Pancreas (tissue), 10 donors: ENCODE data around the gene TNFRSF14. TPM values are rescaled to one million over a fixed set of nuclear protein-coding genes. Genes with fewer than 3 reads are reported as not detected.

Experiments
- ATAC-seq, 4 donors: fragments of 200-7000 bp; cut with Tn5 transposase; one replicate each; pipeline versions ENCODE4 v1.8.0 to v1.9.1; 2020; ENCODE audit warnings: mild to moderate bottlenecking in 4 of 4, moderate library complexity in 4 of 4
- DNase-seq, 6 donors: peaks; one replicate each; pipeline ENCODE4 v3.0.0-alpha.2; 2020
- FAIRE-seq: peaks from 2 replicates; lab custom pipeline; 2012; peaks lifted over from hg19 to GRCh38; lab: Jason Lieb, UNC
- H3K27ac ChIP-seq, 4 donors: fragments of 200-600 bp; sonication (generic); 1 replicate in 3 of 4; 2 replicates in 1 of 4; pipeline versions ENCODE4 v1.5.0 to v1.8.0; 2020
- H3K27me3 ChIP-seq, 4 donors: fragments of 200-600 bp; one replicate each; pipeline ENCODE4 v1.8.0; 2021
- H3K36me3 ChIP-seq, 3 donors: fragments of 200-600 bp; sonication (generic) in 1 of 3; one replicate each; pipeline versions ENCODE4 v1.5.0 to v1.8.0; 2020 to 2021
- H3K4me1 ChIP-seq, 3 donors: fragments of 200-600 bp; one replicate each; pipeline ENCODE4 v1.8.0; 2021
- H3K4me3 ChIP-seq, 4 donors: fragments of 200-600 bp; sonication (generic) in 2 of 4; one replicate each; pipeline versions ENCODE4 v1.5.0 to v1.8.0; 2020 to 2021
- H3K9me3 ChIP-seq, 4 donors: fragments of 200-600 bp; one replicate each; pipeline ENCODE4 v1.8.0; 2021
- WGBS, 2 donors: extraction: QIAGEN DNeasy Blood & Tissue Kit; methylation state at CpG; one replicate each; pipeline ENCODE4 v1.1.7; 2013; 5-methylcytosine and 5-hydroxymethylcytosine counted together
- intact Hi-C, 3 donors: fragments of 100-400 bp; cut with DNase I; formaldehyde crosslinking; loops; one replicate each; pipeline versions ENCODE4 v1.11.1 to v1.14.2; 2022
- polyA plus RNA-seq, 2 donors: library from polyadenylated mRNA; stranded (reverse); fragments of 200-250 nt; gene quantifications; one replicate each; pipeline ENCODE4 v1.2.3, GENCODE V29; 2013
- total RNA-seq, 6 donors: library from RNA; stranded (reverse); fragmentation: NEBNext Ultra II Directional in 4 of 6; extraction: Animal tissue kit (Norgen Biotek cat#: 25700) in 4 of 6; gene quantifications; one replicate each; pipeline versions ENCODE4 v1.2.1 to v1.2.4, GENCODE V29; 2021 to 2023
- TF ChIP-seq, protein P1 (sequence below), 4 donors: fragments of 200-600 bp; sonication (generic) in 3 of 4; IDR thresholded peaks; one replicate each; pipeline versions ENCODE4 v1.5.0 to v1.8.0; 2021; ENCODE audit warnings: antibody characterized with exemption in 4 of 4
- donor health status: healthy with polysubstance abuse.
- donor health status: DM: no; HTN: no; CAD: no; lungs with moderate emphysema.
- donor health status: DM: no; HTN: no; CAD: no.
- donor health status: control.
- donor health status: control.
- donor health status: Bipolar disorder and iron deficiency.
- donor health status: DM: yes; HTN: yes; CAD: no.
- donor health status: DM: no; HTN: no; CAD: no.
- donor health status: DM: no; HTN: no; CAD: no.
- donor health status: DM: yes; HTN: yes; CAD: no.

Gene TNFRSF14
- total and polyA plus RNA-seq, 8 donors, result 10.3 to 124 (median 24.9) TPM

DNA sequence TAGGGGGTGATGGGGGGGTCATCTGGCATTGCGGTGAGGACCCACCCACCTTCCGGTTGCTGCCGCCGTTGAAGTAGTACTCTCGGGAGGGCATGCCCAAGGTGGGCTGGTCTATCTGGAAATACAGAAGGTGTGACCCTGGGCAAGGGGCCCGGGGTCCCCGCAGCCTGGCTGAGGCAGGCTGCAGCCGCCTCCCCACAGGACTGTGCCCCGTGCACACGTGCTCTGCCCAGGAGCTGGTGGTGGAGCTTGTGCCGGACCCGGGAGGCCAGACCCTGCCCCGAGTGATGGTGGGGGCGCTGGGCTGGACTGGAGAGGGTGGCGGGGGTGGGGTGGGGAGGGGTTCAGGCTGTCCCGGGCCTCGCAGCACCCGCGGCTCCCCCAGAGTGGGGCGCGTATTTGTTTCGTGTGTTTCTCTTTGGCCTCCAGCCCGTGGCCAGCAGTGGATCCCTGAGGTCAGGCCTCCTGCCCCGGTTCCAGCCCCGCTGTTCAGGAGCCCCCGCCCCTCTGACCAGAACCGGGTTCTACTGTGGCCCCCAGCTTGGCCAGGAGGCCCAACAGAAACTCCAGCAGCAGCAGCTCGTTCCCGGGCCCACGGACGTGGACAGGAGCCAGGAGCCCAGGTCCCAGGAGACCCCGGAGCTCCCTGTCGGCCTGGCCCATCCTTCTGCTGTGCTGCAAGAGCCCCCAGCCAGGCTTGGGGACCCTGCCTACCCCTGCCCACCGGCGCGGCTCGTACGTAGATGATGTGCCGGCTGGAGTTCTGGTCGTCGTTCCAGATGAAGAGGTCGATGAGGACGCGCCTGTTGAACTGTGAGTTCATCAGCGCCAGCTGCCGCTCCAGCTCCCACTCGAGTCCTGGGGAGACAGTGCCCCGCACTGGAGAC lies 49.6 kb downstream of the TNFRSF14 start:
- TF ChIP-seq, protein P1, sequence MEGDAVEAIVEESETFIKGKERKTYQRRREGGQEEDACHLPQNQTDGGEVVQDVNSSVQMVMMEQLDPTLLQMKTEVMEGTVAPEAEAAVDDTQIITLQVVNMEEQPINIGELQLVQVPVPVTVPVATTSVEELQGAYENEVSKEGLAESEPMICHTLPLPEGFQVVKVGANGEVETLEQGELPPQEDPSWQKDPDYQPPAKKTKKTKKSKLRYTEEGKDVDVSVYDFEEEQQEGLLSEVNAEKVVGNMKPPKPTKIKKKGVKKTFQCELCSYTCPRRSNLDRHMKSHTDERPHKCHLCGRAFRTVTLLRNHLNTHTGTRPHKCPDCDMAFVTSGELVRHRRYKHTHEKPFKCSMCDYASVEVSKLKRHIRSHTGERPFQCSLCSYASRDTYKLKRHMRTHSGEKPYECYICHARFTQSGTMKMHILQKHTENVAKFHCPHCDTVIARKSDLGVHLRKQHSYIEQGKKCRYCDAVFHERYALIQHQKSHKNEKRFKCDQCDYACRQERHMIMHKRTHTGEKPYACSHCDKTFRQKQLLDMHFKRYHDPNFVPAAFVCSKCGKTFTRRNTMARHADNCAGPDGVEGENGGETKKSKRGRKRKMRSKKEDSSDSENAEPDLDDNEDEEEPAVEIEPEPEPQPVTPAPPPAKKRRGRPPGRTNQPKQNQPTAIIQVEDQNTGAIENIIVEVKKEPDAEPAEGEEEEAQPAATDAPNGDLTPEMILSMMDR (IDR thresholded peaks at IDR 0.05), result no peak
- H3K4me1 ChIP-seq, result no peaks in the 10 kb centered on the region
- no peak overlapping the region for H3K4me3 ChIP-seq
- no peaks in the 10 kb centered on the region for H3K9me3 ChIP-seq
- H3K27ac ChIP-seq, result no peak overlapping the region
- DNase-seq (peak in 1 of 6 donors; percentile 68), FAIRE-seq (no peak), ATAC-seq (no peak)
- no peaks in the 10 kb centered on the region for H3K36me3 ChIP-seq
- intact Hi-C loops, result no loop called here
- no peaks in the 10 kb centered on the region for H3K27me3 ChIP-seq
- 66 to 78% methylated on average over 39 to 48 of the region's 48 CpGs for WGBS, 2 donors

DNA sequence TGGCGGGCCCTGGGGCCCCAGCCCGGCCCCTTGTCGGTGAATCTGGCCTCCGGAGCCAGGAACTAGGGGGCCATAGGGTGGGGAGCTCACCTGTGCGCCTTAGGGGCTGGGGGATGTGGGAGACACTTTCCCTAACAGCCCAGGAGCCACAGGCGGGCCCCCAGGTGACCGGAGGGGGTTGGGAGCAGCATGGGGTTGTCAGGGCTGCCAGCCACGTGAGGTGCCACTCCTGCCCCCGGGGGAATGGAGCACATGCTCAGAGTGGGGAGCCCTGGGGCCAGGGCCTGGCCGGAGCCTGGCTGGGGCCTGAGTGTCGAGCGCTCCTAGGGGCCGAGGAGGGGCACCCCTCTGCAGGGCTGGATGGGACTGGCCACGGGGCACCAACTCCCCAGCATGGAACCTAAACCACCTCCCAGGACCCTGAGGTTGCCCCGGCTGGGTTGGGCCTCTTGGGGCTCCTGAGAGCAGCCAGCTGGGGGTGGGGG lies 50.3 kb downstream of the TNFRSF14 start:
- no peaks in the 10 kb centered on the region for H3K4me1 ChIP-seq
- 69 to 87% methylated on average over 14 to 15 of the region's 15 CpGs for WGBS, 2 donors

DNA sequence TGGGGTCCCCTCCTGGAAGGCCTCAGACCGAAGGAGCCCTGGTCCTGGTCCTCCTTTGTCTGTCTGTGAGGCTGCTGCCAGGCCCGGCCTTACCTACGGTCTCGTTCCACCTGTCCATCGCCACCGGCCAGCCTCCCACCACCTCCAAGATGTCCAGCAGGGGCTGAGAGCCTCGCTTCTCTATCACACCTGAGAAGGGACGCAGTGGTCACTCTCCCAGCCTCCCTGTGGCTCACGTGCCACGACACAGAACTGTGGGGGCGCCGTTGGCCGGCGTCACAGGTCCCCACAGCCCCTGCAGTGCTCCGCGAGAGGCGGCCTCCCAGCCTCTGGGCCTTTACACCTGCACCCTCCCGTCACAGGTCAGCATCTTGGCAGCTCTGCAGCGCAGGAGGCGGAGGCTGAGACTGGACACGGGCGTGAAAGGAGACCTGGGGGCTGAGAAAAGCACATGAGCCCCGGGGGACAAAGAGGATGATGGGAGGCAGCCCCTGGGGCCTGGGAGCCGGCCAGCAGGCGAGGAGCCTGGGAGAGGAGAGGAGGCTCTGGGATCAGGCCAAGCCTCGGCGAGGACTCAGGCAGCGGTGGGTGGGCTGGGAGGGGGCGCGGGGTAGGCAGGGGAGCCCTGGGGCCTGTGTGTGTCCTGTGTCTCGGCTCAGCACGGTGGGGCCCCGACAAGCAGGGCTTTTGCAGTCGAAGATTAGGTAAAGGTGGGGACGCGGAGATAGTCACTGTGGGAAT lies 50.9 kb downstream of the TNFRSF14 start:
- H3K27ac ChIP-seq, result no peak overlapping the region
- no peaks in the 10 kb centered on the region for H3K4me1 ChIP-seq
- no peaks in the 10 kb centered on the region for H3K9me3 ChIP-seq
- WGBS, 2 donors, result 75 to 79% methylated on average over 33 to 36 of the region's 36 CpGs
- H3K27me3 ChIP-seq, result no peaks in the 10 kb centered on the region
- H3K4me3 ChIP-seq, result no peak overlapping the region
- intact Hi-C loops, result no loop called here
- no peak for ATAC-seq
- no peaks in the 10 kb centered on the region for H3K36me3 ChIP-seq
- DNase-seq, result peak in 3 of 6 donors; percentile 22 to 70 (median 51)
- no peak for FAIRE-seq
- TF ChIP-seq, protein P1 (IDR thresholded peaks at IDR 0.05), result no peak

More for the DNA sequence above, 50.3 kb downstream of the TNFRSF14 start:
- FAIRE-seq (no peak), ATAC-seq (no peak), DNase-seq (peak in 1 of 6 donors; percentile 49)
- TF ChIP-seq, protein P1 (IDR thresholded peaks at IDR 0.05), result no peak
- Histone ChIP-seq H3K36me3 (no peaks in the 10 kb centered on the region), H3K27me3 (no peaks in the 10 kb centered on the region), H3K9me3 (no peaks in the 10 kb centered on the region), H3K27ac (no peak overlapping the region), H3K4me3 (no peak overlapping the region)
- intact Hi-C loops, result no loop called here

DNA sequence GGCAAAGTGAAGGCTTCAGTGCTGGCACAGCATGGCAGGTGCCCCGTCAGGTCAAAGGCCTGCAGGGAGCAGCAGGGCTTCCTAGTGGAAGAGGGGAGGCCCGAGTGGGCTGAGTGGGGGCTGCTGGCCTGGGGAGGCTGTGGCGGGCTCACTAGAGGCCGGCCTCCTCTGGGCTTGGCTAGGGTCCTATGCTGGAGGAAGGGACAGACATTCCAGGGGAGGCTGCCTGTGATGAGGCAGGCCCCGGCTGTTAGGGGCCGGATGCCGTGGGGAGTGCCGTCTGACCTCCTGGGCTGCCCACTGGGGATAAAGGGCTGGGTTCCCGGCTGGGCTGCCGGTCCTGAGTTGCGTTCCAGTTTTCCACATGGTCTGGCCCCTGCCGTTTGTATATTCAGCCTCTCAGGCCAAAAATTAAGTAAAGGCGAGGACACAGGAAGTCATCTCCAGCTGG lies 51.5 kb downstream of the TNFRSF14 start:
- Histone ChIP-seq H3K27ac (no peak overlapping the region), H3K4me3 (no peak overlapping the region), H3K4me1 (no peaks in the 10 kb centered on the region), H3K36me3 (no peaks in the 10 kb centered on the region), H3K9me3 (no peaks in the 10 kb centered on the region), H3K27me3 (no peaks in the 10 kb centered on the region)
- DNase-seq, result peak in 1 of 6 donors; percentile 9
- no peak for ATAC-seq
- no peak for FAIRE-seq
- WGBS, 2 donors, result 73 to 75% methylated on average over 12 to 13 of the region's 13 CpGs
- intact Hi-C loops, result no loop called here
- TF ChIP-seq, protein P1 (IDR thresholded peaks at IDR 0.05), result no peak
